ENCODE measurements around the gene CHRNA4.
A peak's percentile ranks its signal among the peaks of the same experiment; 100 is the strongest.
"Not testable (repeated sequence)": the region's sequence is repeated elsewhere in the genome, so short reads cannot be mapped to it uniquely, and the experiment has no call there.

Gene CHRNA4

DNA sequence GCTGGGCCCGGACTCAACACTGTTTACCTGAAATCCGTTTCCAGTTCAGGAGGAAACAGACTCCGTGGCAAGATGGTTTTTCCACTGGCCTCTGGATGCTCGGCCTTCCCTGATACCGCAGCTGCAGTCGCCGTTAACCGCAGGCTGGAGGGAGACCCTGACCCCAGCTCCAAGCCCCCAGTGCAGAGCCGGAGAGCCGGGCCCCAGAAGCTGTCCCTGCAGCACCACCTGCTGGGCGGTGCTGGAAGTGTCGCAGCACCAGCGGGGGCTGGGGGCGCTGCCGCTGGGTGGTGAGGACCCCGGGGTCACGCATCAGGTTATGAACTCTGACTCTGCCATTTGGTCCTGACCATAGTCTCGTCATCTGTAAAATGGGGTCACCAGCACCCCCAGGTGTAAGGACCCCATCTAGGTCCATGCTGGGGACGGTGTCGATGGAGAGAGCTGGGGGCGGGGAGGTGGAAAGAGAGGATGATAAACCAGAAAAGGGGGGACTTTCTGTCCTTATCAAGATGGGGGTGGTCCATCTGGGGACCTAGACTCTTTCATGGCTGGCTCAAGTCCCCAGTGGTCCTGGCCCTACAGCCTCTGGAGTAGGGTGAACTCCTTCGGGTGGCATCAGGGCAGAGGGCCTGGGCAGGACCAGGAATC is 20.8 kb upstream of the CHRNA4 start:
- no peaks in the 10 kb centered on the region for H3K27me3 ChIP-seq (replicated peaks; ENCODE audit: control insufficient read depth, insufficient read depth, low read length)

DNA sequence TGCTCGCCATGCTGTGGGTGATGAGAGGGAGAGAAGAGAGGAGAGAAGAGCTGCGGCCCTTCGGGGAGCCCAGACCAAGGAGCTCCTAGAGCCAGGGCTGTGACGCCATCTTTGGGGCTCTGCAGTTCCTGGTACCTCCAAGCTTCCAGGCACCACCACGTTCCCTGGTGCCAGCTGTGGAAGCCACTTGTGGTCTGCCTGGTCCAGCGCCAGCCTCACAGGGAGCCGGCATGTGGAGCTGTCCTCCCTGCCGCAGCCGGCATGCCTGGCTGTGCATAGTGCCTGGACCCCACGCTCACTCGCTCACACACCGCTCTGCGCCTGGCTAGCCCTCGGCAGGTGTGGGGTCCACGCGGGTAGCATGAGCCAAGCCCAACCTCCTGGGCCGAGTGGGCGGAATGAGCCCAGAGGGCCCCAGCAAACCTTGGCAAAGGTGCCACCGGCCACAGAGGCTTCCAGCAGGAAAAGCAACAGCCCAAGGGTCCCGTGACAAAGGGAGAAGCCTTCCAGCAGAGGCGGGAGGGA is 19.3 kb upstream of the CHRNA4 start:
- TF ChIP-seq, protein P1, sequence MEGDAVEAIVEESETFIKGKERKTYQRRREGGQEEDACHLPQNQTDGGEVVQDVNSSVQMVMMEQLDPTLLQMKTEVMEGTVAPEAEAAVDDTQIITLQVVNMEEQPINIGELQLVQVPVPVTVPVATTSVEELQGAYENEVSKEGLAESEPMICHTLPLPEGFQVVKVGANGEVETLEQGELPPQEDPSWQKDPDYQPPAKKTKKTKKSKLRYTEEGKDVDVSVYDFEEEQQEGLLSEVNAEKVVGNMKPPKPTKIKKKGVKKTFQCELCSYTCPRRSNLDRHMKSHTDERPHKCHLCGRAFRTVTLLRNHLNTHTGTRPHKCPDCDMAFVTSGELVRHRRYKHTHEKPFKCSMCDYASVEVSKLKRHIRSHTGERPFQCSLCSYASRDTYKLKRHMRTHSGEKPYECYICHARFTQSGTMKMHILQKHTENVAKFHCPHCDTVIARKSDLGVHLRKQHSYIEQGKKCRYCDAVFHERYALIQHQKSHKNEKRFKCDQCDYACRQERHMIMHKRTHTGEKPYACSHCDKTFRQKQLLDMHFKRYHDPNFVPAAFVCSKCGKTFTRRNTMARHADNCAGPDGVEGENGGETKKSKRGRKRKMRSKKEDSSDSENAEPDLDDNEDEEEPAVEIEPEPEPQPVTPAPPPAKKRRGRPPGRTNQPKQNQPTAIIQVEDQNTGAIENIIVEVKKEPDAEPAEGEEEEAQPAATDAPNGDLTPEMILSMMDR (IDR thresholded peaks at IDR 0.05; ENCODE audit: insufficient read depth, low read length, poor library complexity, severe bottlenecking), result no peak
- no peaks in the 10 kb centered on the region for H3K27me3 ChIP-seq (replicated peaks; ENCODE audit: control insufficient read depth, insufficient read depth, low read length)
- no peak overlapping the region for H3K4me3 ChIP-seq (replicated peaks; ENCODE audit: low read depth, low read length)
- H3K36me3 ChIP-seq (ENCODE audit: control insufficient read depth, insufficient read depth, low read length), result no peaks in the 10 kb centered on the region
- no peak for DNase-seq (ENCODE audit: extremely low read depth, insufficient read length)

More for the DNA sequence above, 20.8 kb upstream of the CHRNA4 start:
- DNase-seq (ENCODE audit: extremely low read depth, insufficient read length), result no peak
- no peaks in the 10 kb centered on the region for H3K36me3 ChIP-seq (ENCODE audit: control insufficient read depth, insufficient read depth, low read length)
- TF ChIP-seq, protein P1 (IDR thresholded peaks at IDR 0.05; ENCODE audit: insufficient read depth, low read length, poor library complexity, severe bottlenecking), result peak; percentile 94
- no peak overlapping the region for H3K4me3 ChIP-seq (replicated peaks; ENCODE audit: low read depth, low read length)

DNA sequence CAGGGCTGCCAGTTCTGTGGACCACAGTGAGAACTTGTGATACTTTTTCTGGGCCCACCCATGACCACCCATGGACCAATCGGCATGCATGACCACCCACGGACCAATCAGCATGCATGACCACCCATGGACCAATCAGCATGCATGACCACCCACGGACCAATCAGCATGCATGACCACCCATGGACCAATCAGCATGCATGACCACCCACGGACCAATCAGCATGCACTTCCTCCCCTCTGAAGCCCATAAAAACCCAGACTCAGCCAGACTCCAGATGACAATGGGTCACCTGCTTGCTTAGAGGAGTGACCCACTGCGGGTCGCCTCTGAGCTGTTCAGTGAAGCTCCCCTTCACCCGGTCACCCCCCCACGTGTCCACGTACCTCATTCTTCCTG is 18.7 kb upstream of the CHRNA4 start:
- H3K4me3 ChIP-seq (replicated peaks; ENCODE audit: low read depth, low read length); DNase-seq (ENCODE audit: extremely low read depth, insufficient read length); H3K27me3 ChIP-seq (replicated peaks; ENCODE audit: control insufficient read depth, insufficient read depth, low read length); H3K36me3 ChIP-seq (ENCODE audit: control insufficient read depth, insufficient read depth, low read length): not testable (repeated sequence)

DNA sequence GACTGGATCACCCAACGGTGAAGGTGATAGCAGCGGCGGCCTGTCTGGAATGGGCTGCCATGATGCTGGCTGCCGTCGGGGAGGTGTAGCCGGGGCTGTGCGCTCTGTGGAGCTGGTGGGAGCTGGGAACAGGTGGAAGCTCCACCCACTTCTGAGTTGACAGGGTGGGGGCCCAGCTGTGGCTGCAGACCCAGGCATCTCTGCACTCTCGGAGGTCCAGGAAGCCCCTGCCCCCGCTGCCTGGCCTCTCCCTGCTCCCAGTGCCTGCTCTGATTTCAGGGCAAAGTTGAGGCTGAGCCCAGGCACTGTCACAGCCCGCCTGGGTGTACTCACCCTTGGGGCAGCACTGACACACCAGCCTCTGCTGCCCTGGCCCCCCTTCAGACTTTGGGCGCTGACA is 18.1 kb upstream of the CHRNA4 start:
- H3K27me3 ChIP-seq (replicated peaks; ENCODE audit: control insufficient read depth, insufficient read depth, low read length), result no peaks in the 10 kb centered on the region
- no peaks in the 10 kb centered on the region for H3K36me3 ChIP-seq (ENCODE audit: control insufficient read depth, insufficient read depth, low read length)
- TF ChIP-seq, protein P1 (IDR thresholded peaks at IDR 0.05; ENCODE audit: insufficient read depth, low read length, poor library complexity, severe bottlenecking), result no peak
- no peak overlapping the region for H3K4me3 ChIP-seq (replicated peaks; ENCODE audit: low read depth, low read length)
- no peak for DNase-seq (ENCODE audit: extremely low read depth, insufficient read length)

DNA sequence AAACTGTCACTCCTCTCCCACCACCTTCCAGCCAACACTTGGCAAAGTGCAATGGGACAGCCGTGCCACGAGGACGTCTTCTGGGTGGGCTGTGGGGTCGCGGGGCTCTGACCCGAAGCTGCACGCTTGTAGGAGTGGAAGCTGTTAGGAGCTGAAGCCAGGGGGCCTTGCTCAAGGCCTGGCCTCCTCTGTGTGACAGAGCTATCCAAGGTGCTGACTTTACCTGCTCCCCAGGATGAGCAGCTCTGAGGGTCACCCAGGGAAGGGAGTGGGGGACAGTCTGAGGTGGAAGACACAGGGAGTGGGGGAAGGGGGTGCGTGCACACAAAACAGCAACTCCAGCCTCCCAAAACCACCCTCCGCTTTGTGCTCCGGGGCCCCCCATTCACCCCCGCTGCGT is 17.5 kb upstream of the CHRNA4 start:
- TF ChIP-seq, protein P1 (IDR thresholded peaks at IDR 0.05; ENCODE audit: insufficient read depth, low read length, poor library complexity, severe bottlenecking), result no peak
- Histone ChIP-seq H3K36me3 (ENCODE audit: control insufficient read depth, insufficient read depth, low read length) (no peaks in the 10 kb centered on the region), H3K4me3 (replicated peaks; ENCODE audit: low read depth, low read length) (no peak overlapping the region), H3K27me3 (replicated peaks; ENCODE audit: control insufficient read depth, insufficient read depth, low read length) (no peaks in the 10 kb centered on the region)
- DNase-seq (ENCODE audit: extremely low read depth, insufficient read length), result no peak

DNA sequence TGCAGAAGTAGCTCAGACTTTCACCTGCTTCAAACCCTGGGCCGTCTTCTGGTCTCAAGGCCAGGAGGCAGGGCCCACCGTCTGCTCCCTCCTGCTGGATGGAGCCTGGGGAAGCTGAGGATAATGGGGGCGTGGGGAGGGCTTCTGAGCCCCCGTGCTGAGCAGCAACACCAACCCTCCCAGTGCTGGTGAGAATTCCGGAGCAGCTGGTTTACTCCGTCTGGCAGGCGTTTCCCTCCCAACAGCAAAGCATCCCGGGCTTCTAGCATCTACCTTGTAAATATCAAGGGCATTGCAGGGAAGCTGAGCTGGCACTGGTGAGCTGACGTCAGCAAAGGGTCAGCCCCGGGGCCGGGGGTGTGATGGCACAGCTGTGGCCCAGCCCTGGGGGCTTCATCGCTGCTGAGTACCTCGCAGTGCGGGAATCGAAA is 16.8 kb upstream of the CHRNA4 start:
- TF ChIP-seq, protein P1 (IDR thresholded peaks at IDR 0.05; ENCODE audit: insufficient read depth, low read length, poor library complexity, severe bottlenecking), result no peak
- DNase-seq (ENCODE audit: extremely low read depth, insufficient read length), result no peak
- H3K27me3 ChIP-seq (replicated peaks; ENCODE audit: control insufficient read depth, insufficient read depth, low read length), result no peaks in the 10 kb centered on the region
- no peaks in the 10 kb centered on the region for H3K36me3 ChIP-seq (ENCODE audit: control insufficient read depth, insufficient read depth, low read length)
- no peak overlapping the region for H3K4me3 ChIP-seq (replicated peaks; ENCODE audit: low read depth, low read length)
